A204.1 (cell line): ENCODE results near the gene GRIK3.

Experiments used
- FAIRE-seq: peaks from 2 replicates; lab custom pipeline; 2012; peaks lifted over from hg19 to GRCh38; lab: Jason Lieb, UNC

The GRIK3 gene

DNA sequence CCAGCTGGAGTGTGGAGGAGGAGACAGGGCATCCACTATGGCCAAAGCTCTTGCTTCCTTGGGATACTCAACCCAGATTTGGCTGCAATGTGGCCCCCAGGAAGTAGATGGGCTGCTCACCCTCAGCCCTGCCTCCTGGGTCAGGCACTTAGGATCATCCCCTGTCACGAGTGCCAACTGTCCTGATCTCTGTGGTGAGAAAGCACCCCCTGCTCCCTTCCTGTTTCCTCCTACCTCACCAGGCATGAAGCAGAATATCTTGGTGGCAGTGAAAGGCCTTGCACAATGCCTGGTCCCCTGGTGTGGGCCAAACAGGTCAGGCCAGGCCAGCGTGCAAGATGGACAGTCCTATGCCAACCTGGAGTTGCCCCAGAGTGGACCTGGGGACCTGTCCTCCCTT is 211.7 kb downstream of the GRIK3 start:
- FAIRE-seq, result no peak

DNA sequence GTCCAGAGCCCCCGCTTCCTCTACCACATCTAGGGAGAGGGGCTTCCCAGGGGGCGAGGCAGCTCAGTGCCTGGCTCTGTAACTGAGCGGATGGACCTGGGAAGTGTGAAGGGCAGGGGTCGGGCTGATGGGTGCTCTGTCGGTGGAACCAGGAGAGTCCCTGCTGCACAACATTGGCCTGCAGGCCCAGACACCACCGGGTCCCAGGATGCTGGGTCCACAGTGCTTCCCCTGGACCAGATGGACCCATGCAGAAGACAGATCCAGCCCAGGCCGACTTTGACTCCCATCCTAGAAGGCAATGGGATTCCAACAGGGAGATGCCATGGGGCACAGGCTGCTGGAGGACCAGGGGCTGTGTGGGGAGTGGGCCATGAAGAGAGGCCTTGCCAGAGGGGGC is 212.9 kb downstream of the GRIK3 start:
- no peak for FAIRE-seq

DNA sequence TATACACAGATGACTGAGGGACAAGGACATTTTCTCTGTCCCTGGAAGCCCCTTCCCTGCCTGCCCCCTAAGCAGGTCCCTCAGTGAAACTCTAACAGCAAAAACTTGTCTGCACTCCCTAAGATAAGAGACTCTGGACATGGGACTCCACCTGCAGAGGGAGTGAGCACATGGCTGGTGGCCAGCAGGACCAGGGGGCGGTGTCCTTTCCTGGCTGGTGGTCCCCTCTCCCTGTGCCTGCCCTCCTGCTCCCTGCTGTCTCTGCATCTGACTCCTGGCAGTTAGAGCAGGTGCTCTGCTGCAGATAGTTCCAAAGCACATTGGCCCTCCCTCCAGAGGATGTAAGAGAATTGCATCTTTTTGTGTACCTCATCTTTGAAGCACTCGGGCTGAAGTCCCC is 215.5 kb downstream of the GRIK3 start:
- FAIRE-seq, result no peak

DNA sequence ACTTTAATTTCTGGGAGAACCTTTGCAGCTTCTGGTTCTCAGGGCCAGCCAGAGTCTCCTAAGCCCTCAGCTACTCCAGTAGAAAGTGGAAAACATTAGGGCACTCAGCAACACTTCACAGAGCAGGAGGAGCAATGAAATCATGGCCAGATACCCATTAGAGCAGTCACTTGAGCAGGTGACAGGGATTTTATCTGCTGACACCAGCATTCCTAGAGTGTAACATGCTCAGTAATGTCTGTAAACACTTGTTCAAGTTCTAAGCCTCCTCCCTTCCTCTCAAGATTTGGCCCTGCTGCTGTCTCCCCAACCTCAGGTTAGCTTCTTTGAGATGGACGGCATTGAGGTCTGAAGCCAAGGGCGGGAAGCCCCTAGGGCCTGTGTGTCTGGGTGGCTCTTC is 218.0 kb downstream of the GRIK3 start:
- no peak for FAIRE-seq

DNA sequence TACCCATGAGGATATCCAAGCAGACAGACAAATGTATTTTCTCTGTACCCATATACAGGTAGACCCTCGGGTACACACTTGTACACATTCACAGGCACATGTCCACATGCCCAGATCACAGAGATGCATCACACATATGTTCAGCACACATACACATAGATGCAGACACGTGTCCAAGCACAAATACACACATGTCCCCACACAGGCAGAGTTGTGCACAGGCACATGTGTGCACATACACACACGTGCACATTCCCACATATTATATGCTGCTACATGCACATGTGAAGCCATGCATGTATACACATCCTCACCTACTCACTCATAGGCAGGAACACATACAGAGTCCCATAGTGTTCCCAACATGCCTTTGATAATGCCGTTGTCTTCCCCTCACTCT is 219.5 kb downstream of the GRIK3 start:
- FAIRE-seq, result no peak

DNA sequence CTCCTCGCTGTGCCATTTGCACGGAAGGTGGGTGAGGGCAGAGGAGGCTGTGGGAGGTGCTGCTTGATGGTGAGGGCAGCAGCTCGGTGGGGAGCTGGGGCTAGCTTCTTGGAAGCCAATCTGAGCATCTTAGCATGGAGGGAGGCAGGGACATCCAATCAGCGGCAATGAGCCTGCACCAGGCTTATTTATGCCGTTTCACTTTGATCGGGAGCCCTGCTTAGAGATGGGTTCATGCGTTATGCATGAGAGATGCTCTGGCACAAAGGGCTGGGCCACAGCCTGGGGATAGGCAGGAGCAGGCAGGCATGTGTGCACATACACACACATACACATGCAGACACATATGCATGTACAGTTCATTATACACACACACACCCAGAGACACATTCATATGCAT is 220.2 kb downstream of the GRIK3 start:
- FAIRE-seq, result no peak

DNA sequence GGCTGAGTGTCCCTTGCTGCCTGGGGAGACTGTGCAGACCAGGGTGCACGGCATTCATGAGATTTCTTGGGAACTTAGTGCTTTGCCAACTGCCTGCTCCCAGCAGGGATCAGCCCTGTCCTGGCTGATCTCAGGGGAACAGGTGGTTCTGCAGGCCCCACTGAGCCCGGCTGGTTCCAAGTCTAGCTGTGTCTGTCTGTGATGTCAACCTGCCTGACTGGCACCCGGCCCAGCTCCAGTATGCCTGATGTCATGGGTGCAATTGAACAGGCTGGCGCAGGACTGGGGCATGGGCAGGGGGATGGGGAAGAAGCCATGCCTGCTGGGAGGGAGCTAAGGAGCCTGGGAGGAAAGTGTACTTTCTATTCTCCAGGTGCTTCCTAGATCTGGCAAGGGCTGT is 227.1 kb downstream of the GRIK3 start:
- no peak for FAIRE-seq

DNA sequence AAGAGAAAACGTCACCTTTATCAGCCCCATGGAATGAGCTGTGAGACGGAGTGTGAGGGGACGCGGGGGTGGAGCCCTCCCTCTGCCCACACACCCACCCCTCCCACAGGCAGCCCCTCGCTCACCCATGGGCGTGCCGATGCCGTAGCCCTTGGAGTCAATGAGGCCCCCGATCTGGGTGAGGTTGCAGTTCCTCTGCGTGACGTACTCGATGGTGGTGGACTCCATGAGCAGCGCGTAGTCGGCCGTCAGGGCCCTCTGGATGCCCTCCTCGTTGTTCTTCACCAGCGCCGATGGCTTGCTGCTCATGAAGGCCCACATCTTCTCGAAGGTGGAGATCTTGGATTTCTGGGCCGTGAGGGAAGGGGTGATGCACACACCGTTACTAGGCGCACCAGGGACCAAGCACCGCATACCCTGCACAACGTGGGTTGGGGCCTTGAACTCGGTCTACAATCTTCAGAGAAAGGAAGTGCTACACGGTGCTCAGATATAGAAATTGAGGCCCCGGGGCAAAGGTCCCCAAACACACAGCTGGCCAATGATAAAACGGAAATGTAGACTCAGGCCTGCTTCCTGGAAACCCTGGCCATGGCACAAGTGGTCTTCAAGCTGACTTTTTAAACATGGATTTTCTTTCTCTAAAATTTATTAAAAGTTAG is 228.2 kb downstream of the GRIK3 start:
- FAIRE-seq, result no peak

DNA sequence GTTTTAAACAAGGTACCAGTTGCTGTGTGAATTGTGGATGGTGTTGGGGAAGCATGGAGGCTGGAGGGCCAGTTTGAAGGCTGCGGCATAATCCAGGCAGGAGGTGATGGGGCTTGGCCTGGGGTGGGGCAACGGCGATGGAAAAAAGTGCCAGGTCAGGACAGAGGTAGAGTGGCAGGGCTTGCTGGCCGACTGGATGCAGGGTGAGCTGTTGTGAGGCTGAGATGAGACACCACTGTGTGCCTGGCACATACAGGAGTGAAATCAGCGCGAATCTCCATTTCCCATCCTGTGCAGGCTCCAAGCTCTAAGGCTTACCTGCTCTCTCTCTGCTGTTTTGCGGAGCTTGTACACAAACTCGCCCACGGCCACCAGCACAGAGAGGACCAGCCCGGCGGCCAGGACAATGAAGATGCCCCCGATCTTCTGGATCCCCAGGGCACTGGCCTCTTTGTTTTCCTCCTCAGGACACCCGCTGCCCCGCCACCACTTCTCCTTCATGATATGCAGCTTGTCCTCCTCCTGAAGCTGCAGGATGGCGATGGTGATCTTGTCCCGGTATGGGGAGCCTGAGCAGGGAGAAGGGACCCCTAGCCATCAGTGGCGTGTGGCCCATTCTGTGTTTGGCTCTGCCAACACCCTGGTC is 229.5 kb downstream of the GRIK3 start:
- no peak for FAIRE-seq

DNA sequence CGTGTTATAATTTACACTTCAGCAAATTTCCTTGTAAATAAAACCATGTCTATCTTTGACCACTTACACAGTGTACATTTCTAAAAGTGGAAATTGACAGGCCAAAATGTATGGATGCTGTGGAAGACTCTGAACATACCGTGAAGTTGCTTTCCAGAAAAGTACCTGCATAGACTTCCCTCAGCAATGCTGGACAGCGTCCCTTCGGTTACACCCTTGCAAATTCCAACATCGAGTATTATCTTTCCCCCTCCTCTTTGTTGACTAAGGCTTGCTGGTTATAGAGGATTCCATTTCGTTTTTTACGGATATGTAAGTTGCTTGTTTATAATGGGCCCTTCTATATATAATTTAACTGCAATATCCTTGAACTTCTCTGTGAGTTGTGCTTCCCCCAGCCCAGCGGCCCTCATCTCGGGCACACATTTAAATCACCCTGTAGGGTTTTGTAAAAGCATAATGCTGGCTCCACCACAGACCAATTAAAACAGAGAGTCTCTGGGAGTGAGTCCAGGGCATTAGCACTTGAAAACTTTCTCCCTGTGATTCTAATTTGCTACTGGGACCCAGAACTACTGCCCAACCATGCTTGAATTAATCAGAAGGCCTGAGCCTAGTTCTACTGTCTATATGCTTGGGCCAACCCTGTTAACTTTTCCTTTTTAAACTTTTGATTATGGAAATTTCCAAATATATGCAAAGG is 230.3 kb downstream of the GRIK3 start:
- FAIRE-seq, result no peak

DNA sequence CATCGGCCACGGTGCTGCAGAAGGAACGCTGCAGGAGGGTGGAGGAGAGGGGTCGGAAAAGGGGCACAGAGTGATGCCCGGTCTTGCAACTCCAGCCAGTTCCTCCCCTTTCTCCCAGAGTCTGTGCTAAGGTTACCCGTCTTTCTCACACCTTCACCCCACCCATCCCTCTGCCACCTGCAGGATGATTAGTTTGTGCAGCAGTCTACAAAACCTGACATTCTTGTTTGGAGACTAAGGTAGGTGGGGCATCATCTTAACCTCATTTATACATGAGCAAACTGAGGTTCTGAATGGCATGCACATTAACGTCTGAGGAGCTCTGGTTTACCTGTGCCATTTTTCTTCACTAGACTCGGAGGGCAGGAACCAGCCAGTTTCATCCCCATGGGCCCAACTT is 232.3 kb downstream of the GRIK3 start:
- no peak for FAIRE-seq

DNA sequence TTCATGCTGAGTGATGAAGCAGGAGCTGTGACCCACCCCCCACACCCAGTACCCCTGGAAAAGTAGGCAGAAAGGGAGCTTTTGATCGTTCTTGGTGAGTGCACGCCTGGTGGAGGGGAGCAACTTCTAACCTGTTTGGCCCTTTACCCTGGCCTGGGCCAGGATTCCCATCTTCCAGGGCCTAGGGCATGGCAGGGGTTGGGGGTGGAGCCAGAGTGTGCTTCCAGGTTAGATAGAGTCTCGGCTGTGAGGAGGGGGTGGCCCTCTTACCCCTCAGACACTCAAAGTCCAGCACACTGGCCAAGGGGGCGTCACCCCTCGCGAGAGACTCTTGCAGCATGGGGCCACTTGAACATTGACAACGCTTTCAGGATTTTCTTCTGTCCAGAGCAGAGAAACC is 236.6 kb downstream of the GRIK3 start:
- FAIRE-seq, result no peak

DNA sequence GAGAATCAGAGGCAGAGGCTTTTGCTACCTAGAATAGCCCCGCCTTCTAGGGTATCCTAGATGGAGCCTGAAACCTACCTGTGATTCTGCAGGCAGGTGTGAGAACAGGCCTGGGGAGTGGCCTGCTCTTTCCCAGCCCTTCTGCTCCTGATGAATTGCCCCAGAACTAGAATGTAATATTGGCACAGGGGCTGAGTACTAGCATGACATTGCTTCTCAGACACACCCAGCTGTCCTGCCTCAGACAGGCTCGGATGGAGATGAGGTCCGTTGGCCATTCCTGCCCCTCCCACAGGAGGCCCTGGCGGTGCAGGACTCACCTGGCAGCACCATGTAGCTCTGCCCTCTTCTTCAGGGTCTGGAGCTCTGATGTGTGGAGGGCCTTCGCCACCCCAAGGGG is 237.6 kb downstream of the GRIK3 start:
- FAIRE-seq, result no peak

DNA sequence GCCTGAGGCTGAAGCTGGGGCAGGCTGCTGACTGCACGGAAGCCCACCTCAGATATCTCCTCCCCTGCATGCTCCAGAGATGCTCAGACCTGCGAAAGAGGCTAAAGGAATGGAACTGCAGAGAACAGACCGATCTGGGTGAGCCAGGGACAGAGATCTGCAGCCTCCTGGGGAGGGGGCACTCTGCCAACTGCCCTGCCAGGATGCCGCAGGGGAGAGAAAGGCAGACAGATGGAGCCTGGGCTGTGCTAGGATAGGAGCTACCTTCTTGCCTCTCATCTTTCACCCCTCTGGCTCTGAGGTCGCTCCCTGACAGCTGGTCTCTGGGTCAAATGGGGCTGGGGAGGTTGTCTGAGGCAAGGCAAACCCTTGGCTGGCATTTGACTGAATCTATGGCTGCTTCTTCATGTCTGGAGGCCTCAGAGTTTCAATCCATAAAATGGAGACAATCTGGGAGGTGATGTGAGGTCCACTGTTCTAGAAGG is 238.2 kb downstream of the GRIK3 start:
- no peak for FAIRE-seq

DNA sequence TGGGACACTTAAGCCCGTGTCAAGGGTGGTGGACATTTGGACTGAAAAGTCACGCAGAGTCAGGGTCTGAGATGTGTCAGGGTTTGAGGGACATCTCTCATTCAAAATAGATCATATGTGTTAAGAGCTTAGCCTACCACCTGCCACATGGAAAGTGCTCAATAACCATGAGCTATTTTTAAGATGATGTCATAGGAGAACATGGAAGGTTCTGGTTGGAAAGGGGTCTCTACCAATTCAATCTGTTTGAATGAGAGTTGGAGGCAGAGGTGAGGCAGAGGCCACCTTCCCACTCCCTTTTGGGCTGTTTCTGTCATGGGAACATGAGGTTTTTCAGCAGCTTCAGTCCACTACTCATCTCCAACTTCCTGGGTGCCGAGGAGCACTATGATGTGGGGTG is 239.9 kb downstream of the GRIK3 start:
- no peak for FAIRE-seq

DNA sequence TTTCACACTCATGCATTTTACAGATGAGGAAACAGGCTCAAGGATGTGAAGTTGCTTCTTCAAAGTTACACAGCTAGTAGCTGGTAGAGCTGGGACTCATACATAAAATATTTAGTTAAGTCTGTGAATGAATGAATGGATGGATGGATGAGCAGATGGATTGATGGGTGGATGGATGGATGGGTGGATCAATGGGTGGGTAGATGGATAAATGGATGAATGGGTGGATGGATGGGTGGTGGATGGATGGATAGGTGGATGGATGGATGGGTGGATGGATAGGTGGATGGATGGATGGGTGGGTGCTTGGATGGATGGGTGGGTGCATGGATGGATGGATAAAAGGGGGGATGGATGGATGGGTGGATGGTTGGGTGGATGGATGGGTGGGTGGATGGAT is 240.9 kb downstream of the GRIK3 start:
- FAIRE-seq, result no peak

DNA sequence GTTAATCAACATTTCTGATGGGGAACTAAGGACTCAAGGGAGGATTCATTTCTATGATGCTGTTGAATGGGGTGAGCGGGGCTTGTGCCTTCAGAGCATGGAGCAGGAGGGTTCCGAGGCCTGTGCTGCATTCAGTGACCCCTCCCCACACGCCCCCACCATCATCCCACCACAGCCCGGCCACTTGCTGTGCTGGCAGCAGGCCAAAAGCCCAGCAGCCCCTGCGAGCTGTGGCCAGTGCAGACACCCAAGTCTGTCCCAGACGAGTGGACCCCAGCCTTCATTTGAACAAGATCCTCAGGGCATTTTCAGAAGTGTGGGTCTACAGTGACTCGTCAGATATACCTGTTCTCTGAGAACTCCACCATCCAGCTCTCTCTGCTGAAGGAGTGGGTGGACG is 242.0 kb downstream of the GRIK3 start:
- no peak for FAIRE-seq

DNA sequence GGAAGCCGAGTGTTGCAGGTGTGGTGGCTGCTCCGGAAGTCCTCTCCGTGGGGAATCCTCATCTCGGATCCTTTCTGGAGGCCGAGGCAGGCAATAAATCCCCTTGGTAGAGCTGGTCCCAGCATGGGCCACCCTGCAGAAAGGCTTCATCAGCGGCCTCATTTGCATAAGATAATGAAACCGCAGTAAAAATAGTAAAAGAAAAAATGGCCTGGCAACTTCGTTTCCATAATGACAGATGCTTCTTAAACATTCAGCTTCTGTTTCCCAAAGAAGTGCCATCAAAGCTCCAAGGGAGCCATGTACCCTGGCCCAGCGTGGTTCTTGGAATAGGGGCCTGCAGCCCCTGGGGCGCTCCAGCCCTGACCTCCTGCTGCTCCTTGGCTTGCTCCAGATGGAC is 244.1 kb downstream of the GRIK3 start:
- FAIRE-seq, result no peak

DNA sequence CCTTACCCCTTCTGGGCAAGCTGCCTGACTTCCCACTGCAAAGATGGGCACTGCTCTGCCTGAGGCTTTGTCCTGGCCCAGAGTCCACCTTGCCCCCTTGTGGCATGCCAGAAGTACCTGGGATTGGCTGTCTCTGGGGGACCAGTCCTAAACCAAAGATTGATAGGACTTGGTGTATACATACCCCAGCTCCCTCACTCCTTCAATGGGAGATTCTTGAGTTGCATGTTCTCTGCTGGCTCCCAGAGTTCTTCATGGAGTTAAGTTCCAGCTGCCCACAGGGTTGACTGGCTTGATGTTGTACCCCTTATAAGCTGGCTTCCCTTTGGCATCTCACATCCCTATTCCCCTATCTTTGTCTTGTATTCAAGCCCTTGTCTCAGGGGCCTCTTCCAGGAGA is 244.8 kb downstream of the GRIK3 start:
- no peak for FAIRE-seq

DNA sequence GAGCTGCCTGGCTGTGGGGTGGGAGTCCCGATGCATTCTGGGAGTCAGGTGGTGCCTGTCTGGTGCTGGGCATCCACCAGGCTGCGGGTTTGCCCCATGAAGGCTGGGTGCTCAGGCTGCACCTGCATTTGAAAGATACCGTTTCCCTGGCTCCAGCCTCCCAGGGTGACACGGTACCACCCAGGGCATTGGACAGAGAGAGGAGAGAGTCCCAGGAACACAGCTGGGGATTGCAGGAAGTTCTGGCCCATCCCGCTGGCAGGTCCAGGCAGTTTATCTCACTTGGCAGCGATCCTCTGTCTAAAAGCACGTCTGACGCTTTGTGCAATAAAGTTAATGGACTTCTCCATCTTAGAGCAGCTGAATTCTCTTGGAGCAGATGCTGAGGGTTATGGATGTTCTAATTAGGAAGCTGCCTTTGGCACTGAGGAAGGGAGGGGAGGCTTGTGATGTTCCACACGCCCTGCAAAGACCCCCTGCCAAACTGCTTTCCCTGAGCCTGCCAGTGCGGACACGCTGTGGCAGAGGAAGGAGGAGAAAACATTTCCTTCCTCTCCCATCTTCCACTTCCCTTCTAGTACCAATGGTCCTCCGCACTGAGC is 246.9 kb downstream of the GRIK3 start:
- no peak for FAIRE-seq

DNA sequence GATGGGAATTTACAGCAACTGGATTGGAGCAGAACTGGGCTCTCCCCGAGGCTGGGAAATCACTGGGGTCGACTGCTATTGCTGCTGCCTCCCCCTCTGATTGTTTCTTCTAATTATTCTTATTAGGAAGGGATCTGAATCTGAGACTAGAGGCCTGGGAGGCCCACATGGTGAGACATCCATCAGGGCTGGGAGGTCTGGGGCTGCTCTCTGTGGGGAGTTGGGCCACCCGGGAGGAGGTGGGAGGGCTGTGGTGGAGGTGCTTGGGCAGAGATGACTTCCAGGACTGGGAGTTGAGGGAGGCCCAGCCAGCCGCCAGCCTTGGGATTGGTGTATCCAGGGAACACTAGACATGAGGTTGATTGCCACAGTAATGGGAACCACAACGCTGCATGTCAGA is 247.9 kb downstream of the GRIK3 start:
- FAIRE-seq, result no peak

DNA sequence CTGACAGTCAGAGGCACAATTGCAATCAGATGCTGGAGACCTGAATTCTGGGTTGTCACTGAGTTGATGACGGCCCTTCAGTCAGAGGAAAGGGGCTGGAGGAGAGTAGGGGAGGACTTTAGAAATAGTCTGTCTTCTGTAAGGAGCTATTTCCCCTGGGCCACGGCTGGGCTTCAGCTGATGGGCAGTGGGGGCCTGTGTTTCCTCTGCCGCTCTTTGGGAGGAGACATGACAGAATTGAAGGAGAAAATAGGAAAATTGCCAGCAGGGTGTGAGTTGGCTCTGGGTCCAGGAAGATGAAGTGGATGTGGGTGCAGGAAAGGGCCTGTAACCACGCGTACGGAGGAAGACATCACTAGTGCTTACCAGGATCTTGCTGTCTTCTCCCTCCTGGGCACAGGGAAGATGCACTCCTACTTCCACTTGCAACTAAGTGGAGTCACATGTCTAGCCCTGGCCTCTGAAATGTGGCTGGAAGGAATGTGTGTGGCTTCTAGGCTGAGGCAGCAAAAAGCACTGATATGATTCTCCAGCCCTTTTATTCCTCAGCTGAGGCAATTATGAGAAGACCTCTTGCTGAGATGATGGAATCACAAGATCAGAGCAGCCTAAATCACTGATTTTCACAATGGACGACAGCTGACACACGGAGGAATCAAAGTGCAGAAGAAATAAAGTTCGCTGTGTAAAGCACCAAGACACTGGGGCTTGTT is 250.0 kb downstream of the GRIK3 start:
- no peak for FAIRE-seq

DNA sequence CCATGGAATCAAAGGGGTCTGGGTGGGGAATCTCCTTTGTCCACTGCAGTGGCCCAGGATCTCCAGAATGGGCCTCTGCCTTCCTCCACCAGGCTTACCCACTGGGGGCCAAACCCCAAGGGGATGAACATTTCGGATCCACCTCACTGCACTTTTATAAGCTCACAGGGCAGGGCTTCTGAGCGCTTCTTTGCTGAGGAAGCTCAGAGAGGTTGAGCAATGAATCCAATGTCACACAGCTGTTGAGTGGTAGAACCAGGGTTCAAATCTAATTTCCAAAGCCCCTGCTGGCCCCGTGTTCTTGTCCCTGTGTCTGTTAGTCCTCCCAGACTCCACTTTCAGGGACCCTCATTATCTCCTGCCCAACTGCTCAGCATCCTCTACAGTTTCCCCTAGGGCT is 250.8 kb downstream of the GRIK3 start:
- FAIRE-seq, result no peak
